K562 (cell line): ENCODE data around the gene CERS6. TPM values are rescaled to one million over a fixed set of nuclear protein-coding genes. Genes with fewer than 3 reads are reported as not detected.

Experiments used
- COPS2 ChIP-seq: fragments of 450-650 bp; conservative IDR thresholded peaks from 2 replicates; pipeline ENCODE4 v1.6.1; 2016; ENCODE audit warnings: mild to moderate bottlenecking, moderate library complexity
- EHMT2 ChIP-seq: fragments of 450-650 bp; IDR thresholded peaks from 2 replicates; pipeline ENCODE4 v1.6.1; 2018; ENCODE audit warnings: antibody characterized with exemption
- GATA2 ChIP-seq: sonication (generic); formaldehyde crosslinking; IDR thresholded peaks from 2 replicates; pipeline ENCODE4 v1.4.0; 2020; ENCODE audit warnings: mild to moderate bottlenecking, missing genetic modification reagents
- GATAD2A ChIP-seq: fragments of 450-650 bp; IDR thresholded peaks from 2 replicates; pipeline ENCODE4 v1.6.1; 2017
- LARP7 ChIP-seq: fragments of 450-650 bp; IDR thresholded peaks from 2 replicates; pipeline ENCODE4 v1.6.1; 2016
- PYGO2 ChIP-seq: fragments of 450-650 bp; IDR thresholded peaks from 2 replicates; pipeline ENCODE4 v1.6.1; 2016; ENCODE audit warnings: mild to moderate bottlenecking, missing genetic modification characterization, moderate library complexity, missing compliant biosample characterization
- SNIP1 ChIP-seq: fragments of 450-650 bp; IDR thresholded peaks from 2 replicates; pipeline ENCODE4 v1.7.1; 2017; ENCODE audit warnings: low read depth, mild to moderate bottlenecking
- SRSF1 ChIP-seq: fragments of 200-400 bp; formaldehyde crosslinking; IDR thresholded peaks from 2 replicates; pipeline ENCODE4 v1.6.1; 2017; ENCODE audit warnings: mild to moderate bottlenecking, low read depth, low read length, moderate library complexity
- ZNF134 ChIP-seq: fragments of 250-450 bp; sonication (Bioruptor Pico); conservative IDR thresholded peaks from 2 replicates; pipeline ENCODE4 v1.4.0; 2020
- ZNF217 ChIP-seq: sonication (generic); formaldehyde crosslinking; IDR thresholded peaks from 2 replicates; pipeline ENCODE4 v1.8.0; 2022; ENCODE audit warnings: mild to moderate bottlenecking, missing genetic modification reagents
- polyA plus RNA-seq, 8 experiments: library from polyadenylated mRNA; depleted of rRNA in 4 of 8; stranded (reverse) in 5 of 8; unstranded in 3 of 8; fragments of >200 nt; fragmentation: Nextera tagmentation in 2 of 8; fragmentation: Illumina TruSeq in 1 of 8; extraction: Ambion mirVana in 2 of 8; extraction: Trizol in 1 of 8; gene quantifications; 2 replicates each; pipeline versions ENCODE4 v1.2.1 to v1.2.3, GENCODE V29; 2011 to 2014; ENCODE audit warnings: inconsistent platforms in 1 of 8, missing spikeins in 1 of 8
- total RNA-seq, 7 experiments: library from RNA; depleted of rRNA in 6 of 7; stranded (reverse); fragments of >200 nt in 6 of 7; fragmentation: Illumina TruSeq in 2 of 7; extraction: Trizol in 2 of 7; gene quantifications; 2 replicates each; pipeline versions ENCODE4 v1.2.1 to v1.2.3, GENCODE V29; 2011 to 2021; ENCODE audit warnings: low replicate concordance in 1 of 7
- TF ChIP-seq, protein P1 (sequence below): fragments of 250-450 bp; sonication (Bioruptor Pico); IDR thresholded peaks from 2 replicates; pipeline ENCODE4 v1.8.0; 2021; ENCODE audit warnings: moderate library complexity, mild to moderate bottlenecking, inconsistent platforms
- TF ChIP-seq, protein P2 (sequence below): sonication (generic); formaldehyde crosslinking; IDR thresholded peaks from 2 replicates; pipeline ENCODE4 v1.8.0; 2022; ENCODE audit warnings: mild to moderate bottlenecking, missing genetic modification reagents, borderline replicate concordance
- TF ChIP-seq, protein P3 (sequence below): fragments of 250-450 bp; sonication (Bioruptor Pico); IDR thresholded peaks from 2 replicates; pipeline ENCODE4 v1.9.0; 2021; ENCODE audit warnings: mild to moderate bottlenecking
- TF ChIP-seq, protein P4 (sequence below), 2 experiments: fragments of 450-650 bp; IDR thresholded peaks; 2 replicates each; pipeline ENCODE4 v1.6.1; 2018; ENCODE audit warnings: mild to moderate bottlenecking in 2 of 2, low read depth in 1 of 2; ENCODE audit not compliant: partially characterized antibody in 2 of 2
- TF ChIP-seq, protein P5 (sequence below): fragments of 250-450 bp; sonication (Bioruptor Pico); IDR thresholded peaks from 2 replicates; pipeline ENCODE4 v1.6.1; 2021; ENCODE audit warnings: mild to moderate bottlenecking
- TF ChIP-seq, protein P6 (sequence below): conservative IDR thresholded peaks from 2 replicates; pipeline ENCODE4 v1.6.1; 2011; ENCODE audit warnings: low read depth, mild to moderate bottlenecking, low read length; ENCODE audit not compliant: control insufficient read depth

CERS6 gene
- total and polyA plus RNA-seq, 9 of the 15 experiments (the other 6 are each of a cell fraction or from before 2014, with no cell fraction given), result 1.6 to 13.6 (median 11.4) TPM

DNA sequence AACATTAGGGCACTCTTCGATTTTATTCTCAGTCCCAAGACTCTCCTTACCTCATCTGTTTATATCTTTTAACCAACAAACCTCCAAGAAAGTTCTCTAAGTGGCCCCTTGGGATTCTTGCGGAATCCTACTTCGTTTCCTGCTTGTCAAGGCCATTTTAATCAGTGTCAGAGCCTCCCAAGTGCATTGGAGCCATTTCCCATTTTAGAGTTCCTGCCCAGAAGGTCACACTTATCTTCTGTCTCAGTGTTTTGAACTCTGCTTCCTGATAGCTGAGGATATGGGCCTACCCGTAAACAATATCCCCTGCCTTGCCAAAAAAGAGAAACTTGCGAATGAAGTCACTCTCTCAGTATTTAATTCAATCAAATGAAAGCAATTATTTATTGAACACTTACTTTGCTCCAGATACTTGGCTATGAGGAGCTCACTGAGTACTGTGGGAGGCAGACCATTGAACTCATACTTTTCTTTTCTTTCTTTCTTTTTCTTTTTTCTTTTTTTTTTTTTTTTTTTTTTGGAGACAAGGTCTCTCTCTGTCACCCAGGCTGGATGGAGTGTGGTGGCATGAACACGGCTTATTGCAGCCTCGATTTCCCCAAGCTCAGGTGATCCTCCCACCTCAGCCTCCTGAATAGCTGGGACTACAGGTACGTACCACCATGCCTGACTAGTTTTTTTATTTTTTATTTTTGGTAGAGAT, 340.7 kb downstream of the CERS6 start (continued):
- TF ChIP-seq, protein P1, sequence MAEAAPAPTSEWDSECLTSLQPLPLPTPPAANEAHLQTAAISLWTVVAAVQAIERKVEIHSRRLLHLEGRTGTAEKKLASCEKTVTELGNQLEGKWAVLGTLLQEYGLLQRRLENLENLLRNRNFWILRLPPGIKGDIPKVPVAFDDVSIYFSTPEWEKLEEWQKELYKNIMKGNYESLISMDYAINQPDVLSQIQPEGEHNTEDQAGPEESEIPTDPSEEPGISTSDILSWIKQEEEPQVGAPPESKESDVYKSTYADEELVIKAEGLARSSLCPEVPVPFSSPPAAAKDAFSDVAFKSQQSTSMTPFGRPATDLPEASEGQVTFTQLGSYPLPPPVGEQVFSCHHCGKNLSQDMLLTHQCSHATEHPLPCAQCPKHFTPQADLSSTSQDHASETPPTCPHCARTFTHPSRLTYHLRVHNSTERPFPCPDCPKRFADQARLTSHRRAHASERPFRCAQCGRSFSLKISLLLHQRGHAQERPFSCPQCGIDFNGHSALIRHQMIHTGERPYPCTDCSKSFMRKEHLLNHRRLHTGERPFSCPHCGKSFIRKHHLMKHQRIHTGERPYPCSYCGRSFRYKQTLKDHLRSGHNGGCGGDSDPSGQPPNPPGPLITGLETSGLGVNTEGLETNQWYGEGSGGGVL (CRISPR knock-in tag), result no peak
- TF ChIP-seq LARP7, result peak; percentile 84
- TF ChIP-seq, protein P2, sequence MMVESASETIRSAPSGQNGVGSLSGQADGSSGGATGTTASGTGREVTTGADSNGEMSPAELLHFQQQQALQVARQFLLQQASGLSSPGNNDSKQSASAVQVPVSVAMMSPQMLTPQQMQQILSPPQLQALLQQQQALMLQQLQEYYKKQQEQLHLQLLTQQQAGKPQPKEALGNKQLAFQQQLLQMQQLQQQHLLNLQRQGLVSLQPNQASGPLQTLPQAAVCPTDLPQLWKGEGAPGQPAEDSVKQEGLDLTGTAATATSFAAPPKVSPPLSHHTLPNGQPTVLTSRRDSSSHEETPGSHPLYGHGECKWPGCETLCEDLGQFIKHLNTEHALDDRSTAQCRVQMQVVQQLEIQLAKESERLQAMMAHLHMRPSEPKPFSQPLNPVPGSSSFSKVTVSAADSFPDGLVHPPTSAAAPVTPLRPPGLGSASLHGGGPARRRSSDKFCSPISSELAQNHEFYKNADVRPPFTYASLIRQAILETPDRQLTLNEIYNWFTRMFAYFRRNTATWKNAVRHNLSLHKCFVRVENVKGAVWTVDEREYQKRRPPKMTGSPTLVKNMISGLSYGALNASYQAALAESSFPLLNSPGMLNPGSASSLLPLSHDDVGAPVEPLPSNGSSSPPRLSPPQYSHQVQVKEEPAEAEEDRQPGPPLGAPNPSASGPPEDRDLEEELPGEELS, result no peak
- TF ChIP-seq, protein P3, sequence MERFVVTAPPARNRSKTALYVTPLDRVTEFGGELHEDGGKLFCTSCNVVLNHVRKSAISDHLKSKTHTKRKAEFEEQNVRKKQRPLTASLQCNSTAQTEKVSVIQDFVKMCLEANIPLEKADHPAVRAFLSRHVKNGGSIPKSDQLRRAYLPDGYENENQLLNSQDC (CRISPR knock-in tag), result no peak
- TF ChIP-seq PYGO2 (tag), result no peak
- TF ChIP-seq, protein P4, sequence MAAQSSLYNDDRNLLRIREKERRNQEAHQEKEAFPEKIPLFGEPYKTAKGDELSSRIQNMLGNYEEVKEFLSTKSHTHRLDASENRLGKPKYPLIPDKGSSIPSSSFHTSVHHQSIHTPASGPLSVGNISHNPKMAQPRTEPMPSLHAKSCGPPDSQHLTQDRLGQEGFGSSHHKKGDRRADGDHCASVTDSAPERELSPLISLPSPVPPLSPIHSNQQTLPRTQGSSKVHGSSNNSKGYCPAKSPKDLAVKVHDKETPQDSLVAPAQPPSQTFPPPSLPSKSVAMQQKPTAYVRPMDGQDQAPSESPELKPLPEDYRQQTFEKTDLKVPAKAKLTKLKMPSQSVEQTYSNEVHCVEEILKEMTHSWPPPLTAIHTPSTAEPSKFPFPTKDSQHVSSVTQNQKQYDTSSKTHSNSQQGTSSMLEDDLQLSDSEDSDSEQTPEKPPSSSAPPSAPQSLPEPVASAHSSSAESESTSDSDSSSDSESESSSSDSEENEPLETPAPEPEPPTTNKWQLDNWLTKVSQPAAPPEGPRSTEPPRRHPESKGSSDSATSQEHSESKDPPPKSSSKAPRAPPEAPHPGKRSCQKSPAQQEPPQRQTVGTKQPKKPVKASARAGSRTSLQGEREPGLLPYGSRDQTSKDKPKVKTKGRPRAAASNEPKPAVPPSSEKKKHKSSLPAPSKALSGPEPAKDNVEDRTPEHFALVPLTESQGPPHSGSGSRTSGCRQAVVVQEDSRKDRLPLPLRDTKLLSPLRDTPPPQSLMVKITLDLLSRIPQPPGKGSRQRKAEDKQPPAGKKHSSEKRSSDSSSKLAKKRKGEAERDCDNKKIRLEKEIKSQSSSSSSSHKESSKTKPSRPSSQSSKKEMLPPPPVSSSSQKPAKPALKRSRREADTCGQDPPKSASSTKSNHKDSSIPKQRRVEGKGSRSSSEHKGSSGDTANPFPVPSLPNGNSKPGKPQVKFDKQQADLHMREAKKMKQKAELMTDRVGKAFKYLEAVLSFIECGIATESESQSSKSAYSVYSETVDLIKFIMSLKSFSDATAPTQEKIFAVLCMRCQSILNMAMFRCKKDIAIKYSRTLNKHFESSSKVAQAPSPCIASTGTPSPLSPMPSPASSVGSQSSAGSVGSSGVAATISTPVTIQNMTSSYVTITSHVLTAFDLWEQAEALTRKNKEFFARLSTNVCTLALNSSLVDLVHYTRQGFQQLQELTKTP (IDR thresholded peaks at IDR 0.05; ENCODE audit: low read depth in 1 of 2, partially characterized antibody in 2 of 2), result no peak
- 0 out of 2 replicates have a peak, but pooled peaks have one; percentile 30 for TF ChIP-seq SNIP1
- TF ChIP-seq, protein P5, sequence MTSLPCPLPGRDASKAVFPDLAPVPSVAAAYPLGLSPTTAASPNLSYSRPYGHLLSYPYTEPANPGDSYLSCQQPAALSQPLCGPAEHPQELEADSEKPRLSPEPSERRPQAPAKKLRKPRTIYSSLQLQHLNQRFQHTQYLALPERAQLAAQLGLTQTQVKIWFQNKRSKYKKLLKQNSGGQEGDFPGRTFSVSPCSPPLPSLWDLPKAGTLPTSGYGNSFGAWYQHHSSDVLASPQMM (CRISPR knock-in tag), result no peak
- TF ChIP-seq ZNF134 (CRISPR knock-in tag), result peak; percentile 24; the same call in 1 of the 2 replicates
- TF ChIP-seq GATA2 (CRISPR knock-in tag), result peak; percentile 63
- TF ChIP-seq COPS2, result no peak
- TF ChIP-seq GATAD2A, result no peak
- TF ChIP-seq SRSF1, result no peak
- TF ChIP-seq, protein P6, sequence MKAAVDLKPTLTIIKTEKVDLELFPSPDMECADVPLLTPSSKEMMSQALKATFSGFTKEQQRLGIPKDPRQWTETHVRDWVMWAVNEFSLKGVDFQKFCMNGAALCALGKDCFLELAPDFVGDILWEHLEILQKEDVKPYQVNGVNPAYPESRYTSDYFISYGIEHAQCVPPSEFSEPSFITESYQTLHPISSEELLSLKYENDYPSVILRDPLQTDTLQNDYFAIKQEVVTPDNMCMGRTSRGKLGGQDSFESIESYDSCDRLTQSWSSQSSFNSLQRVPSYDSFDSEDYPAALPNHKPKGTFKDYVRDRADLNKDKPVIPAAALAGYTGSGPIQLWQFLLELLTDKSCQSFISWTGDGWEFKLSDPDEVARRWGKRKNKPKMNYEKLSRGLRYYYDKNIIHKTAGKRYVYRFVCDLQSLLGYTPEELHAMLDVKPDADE, result no peak
- 0 out of 2 replicates have a peak, but pooled peaks have one; percentile 39 for TF ChIP-seq EHMT2
- TF ChIP-seq ZNF217 (CRISPR knock-in tag), result no peak
